DOHH2 (cell line): ENCODE results near the gene NCKAP5.
"Not testable (repeated sequence)": the region's sequence is repeated elsewhere in the genome, so short reads cannot be mapped to it uniquely, and the experiment has no call there.

Experiments used
- H3F3A ChIP-seq: fragments of 200-600 bp; sonication (generic), shearing (Covaris generic); 2 replicates; pipeline ENCODE4 v1.6.0; 2016; ENCODE audit warnings: antibody characterized with exemption, mild to moderate bottlenecking; ENCODE audit not compliant: control insufficient read depth, insufficient read depth
- H3K27ac ChIP-seq: fragments of 200-600 bp; sonication (generic); 2 replicates; pipeline ENCODE4 v1.5.1; 2014; ENCODE audit warnings: low read depth, mild to moderate bottlenecking, low read length, moderate library complexity
- H3K27me3 ChIP-seq: fragments of 200-600 bp; sonication (generic); 2 replicates; pipeline ENCODE4 v1.6.1; 2014; ENCODE audit warnings: mild to moderate bottlenecking, low read length, mixed read lengths; ENCODE audit not compliant: control insufficient read depth
- H3K36me3 ChIP-seq: fragments of 200-600 bp; sonication (generic); 2 replicates; pipeline ENCODE4 v1.6.1; 2014; ENCODE audit warnings: mild to moderate bottlenecking, low read length, moderate library complexity, mixed read lengths; ENCODE audit not compliant: control insufficient read depth
- H3K4me1 ChIP-seq: fragments of 200-600 bp; sonication (generic); 2 replicates; pipeline ENCODE4 v1.6.1; 2014; ENCODE audit warnings: mild to moderate bottlenecking, low read length, mixed read lengths; ENCODE audit not compliant: control insufficient read depth
- H3K4me2 ChIP-seq: fragments of 200-600 bp; sonication (generic); 2 replicates; pipeline ENCODE4 v1.6.0; 2014; ENCODE audit warnings: mild to moderate bottlenecking, low read length, moderate library complexity
- H3K4me3 ChIP-seq: fragments of 200-600 bp; sonication (generic); 2 replicates; pipeline ENCODE4 v1.5.1; 2014; ENCODE audit warnings: mild to moderate bottlenecking, low read length, mixed read lengths
- H3K79me2 ChIP-seq: fragments of 200-600 bp; sonication (generic); 2 replicates; pipeline ENCODE4 v1.6.1; 2014; ENCODE audit warnings: mild to moderate bottlenecking, low read length, mixed read lengths; ENCODE audit not compliant: control insufficient read depth
- H3K9me2 ChIP-seq: fragments of 200-600 bp; sonication (generic); replicated peaks from 2 replicates; pipeline ENCODE4 v1.6.1; 2014; ENCODE audit warnings: mild to moderate bottlenecking, low read length, mixed read lengths; ENCODE audit not compliant: control insufficient read depth
- H3K9me3 ChIP-seq: fragments of 200-600 bp; sonication (generic); 2 replicates; pipeline ENCODE4 v1.6.1; 2014; ENCODE audit warnings: antibody characterized with exemption, low read length, mixed read lengths; ENCODE audit not compliant: control insufficient read depth, insufficient read depth
- H4K20me1 ChIP-seq: fragments of 200-600 bp; sonication (generic); 2 replicates; pipeline ENCODE4 v1.6.0; 2014; ENCODE audit warnings: low read depth, mild to moderate bottlenecking, antibody characterized with exemption, low read length, moderate library complexity; ENCODE audit not compliant: control insufficient read depth, insufficient read depth
- EZH2phosphoT487 ChIP-seq: fragments of 200-600 bp; sonication (generic); IDR thresholded peaks from 2 replicates; pipeline ENCODE4 v1.6.1; 2017; ENCODE audit warnings: borderline replicate concordance, mild to moderate bottlenecking, antibody characterized with exemption, low read length, moderate library complexity, mixed read lengths
- TF ChIP-seq, protein P1 (sequence below): fragments of 200-600 bp; sonication (generic); IDR thresholded peaks from one replicate; pipeline ENCODE4 v1.5.1; 2014; ENCODE audit warnings: antibody characterized with exemption, mild to moderate bottlenecking, low read depth, low read length; ENCODE audit not compliant: poor library complexity, severe bottlenecking

NCKAP5 gene

DNA sequence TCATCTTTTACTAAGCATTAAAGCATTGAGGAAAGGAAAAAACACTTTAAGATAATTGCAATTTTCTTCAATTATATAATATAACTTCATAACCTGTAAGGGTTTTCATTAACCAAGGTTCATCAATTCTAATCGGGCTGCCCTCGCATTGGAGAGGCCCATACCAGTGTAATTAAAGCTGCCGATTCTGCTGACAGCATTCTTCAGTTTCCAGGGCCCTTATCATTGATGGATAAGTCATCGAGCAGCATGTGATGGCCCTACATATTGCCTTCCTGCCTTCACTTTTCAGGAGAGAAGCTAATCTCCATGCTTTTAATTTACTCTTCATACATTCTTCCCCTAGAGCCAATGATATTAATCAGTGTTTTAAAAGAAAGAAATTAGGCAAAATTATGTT lies 92.0 kb downstream of the NCKAP5 start:
- H3K9me3 ChIP-seq = no peaks in the 10 kb centered on the region
- H3F3A ChIP-seq = no peaks in the 10 kb centered on the region
- no peaks in the 10 kb centered on the region for H4K20me1 ChIP-seq
- H3K27me3 ChIP-seq = no peaks in the 10 kb centered on the region
- no peaks in the 10 kb centered on the region for H3K9me2 ChIP-seq
- H3K4me2 ChIP-seq = no peak overlapping the region
- no peaks in the 10 kb centered on the region for H3K79me2 ChIP-seq
- no peaks in the 10 kb centered on the region for H3K4me1 ChIP-seq
- TF ChIP-seq, protein P1, sequence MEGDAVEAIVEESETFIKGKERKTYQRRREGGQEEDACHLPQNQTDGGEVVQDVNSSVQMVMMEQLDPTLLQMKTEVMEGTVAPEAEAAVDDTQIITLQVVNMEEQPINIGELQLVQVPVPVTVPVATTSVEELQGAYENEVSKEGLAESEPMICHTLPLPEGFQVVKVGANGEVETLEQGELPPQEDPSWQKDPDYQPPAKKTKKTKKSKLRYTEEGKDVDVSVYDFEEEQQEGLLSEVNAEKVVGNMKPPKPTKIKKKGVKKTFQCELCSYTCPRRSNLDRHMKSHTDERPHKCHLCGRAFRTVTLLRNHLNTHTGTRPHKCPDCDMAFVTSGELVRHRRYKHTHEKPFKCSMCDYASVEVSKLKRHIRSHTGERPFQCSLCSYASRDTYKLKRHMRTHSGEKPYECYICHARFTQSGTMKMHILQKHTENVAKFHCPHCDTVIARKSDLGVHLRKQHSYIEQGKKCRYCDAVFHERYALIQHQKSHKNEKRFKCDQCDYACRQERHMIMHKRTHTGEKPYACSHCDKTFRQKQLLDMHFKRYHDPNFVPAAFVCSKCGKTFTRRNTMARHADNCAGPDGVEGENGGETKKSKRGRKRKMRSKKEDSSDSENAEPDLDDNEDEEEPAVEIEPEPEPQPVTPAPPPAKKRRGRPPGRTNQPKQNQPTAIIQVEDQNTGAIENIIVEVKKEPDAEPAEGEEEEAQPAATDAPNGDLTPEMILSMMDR = no peak
- TF ChIP-seq EZH2phosphoT487 = no peak
- no peak overlapping the region for H3K27ac ChIP-seq
- no peaks in the 10 kb centered on the region for H3K36me3 ChIP-seq
- H3K4me3 ChIP-seq = no peak overlapping the region

GRCh38 chr2:133475610-133476009 lies 92.7 kb downstream of the NCKAP5 start:
- TF ChIP-seq, protein P1 = no peak
- TF ChIP-seq EZH2phosphoT487 = no peak
- no peaks in the 10 kb centered on the region for H3K79me2 ChIP-seq
- no peak overlapping the region for H3K27ac ChIP-seq
- no peaks in the 10 kb centered on the region for H3K27me3 ChIP-seq
- H3K4me2 ChIP-seq = no peak overlapping the region
- no peaks in the 10 kb centered on the region for H4K20me1 ChIP-seq
- no peaks in the 10 kb centered on the region for H3K9me2 ChIP-seq
- H3K36me3 ChIP-seq = no peaks in the 10 kb centered on the region
- no peaks in the 10 kb centered on the region for H3K4me1 ChIP-seq
- no peak overlapping the region for H3K4me3 ChIP-seq
- H3F3A ChIP-seq = no peaks in the 10 kb centered on the region
- no peaks in the 10 kb centered on the region for H3K9me3 ChIP-seq

GRCh38 chr2:133470446-133470845 lies 97.8 kb downstream of the NCKAP5 start:
- H3K27me3 ChIP-seq, H3K79me2 ChIP-seq, H4K20me1 ChIP-seq, H3K9me3 ChIP-seq, H3F3A ChIP-seq, H3K36me3 ChIP-seq, H3K4me2 ChIP-seq, H3K4me3 ChIP-seq, H3K27ac ChIP-seq, H3K9me2 ChIP-seq, H3K4me1 ChIP-seq: not testable (repeated sequence)

DNA sequence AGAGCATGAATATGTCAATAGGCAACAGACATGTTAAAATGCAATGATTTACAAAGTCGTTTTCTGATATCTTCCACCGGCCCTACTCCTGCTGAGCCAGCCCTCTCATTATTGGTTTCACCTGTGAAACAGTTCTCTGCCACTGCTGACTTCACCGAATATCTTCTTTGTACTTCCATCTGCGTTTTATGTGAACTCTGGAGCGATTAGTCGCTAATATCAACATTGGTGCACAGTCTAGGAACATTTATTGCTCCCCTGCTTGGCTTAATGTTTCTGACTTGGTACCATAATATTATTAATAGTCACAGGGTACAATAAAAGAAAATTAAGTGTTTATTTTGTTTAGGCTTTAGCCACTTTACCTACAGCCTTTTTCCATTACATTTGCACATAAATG lies 105.5 kb downstream of the NCKAP5 start:
- Histone ChIP-seq H3K9me3 (no peaks in the 10 kb centered on the region), H3K27me3 (no peaks in the 10 kb centered on the region), H3K4me1 (no peaks in the 10 kb centered on the region), H3K4me3 (no peak overlapping the region), H3K9me2 (no peaks in the 10 kb centered on the region), H4K20me1 (no peaks in the 10 kb centered on the region), H3K4me2 (no peak overlapping the region), H3K36me3 (no peaks in the 10 kb centered on the region), H3F3A (no peaks in the 10 kb centered on the region), H3K79me2 (no peaks in the 10 kb centered on the region), H3K27ac (no peak overlapping the region)
- no peak for TF ChIP-seq EZH2phosphoT487
- TF ChIP-seq, protein P1 = no peak
